ENCODE results near the gene FSD2. TPM values are rescaled to one million over a fixed set of nuclear protein-coding genes. Genes with fewer than 3 reads are reported as not detected.

Gene FSD2
- total and polyA plus RNA-seq, 2 donors (not counting 1 experiment from before 2014, with no cell fraction given), result not detected

- no peak overlapping the region for H3K4me2 ChIP-seq (replicated peaks; ENCODE audit: low read depth, low read length, poor library complexity, severe bottlenecking)
- no peak overlapping the region for H2AFZ ChIP-seq (ENCODE audit: insufficient read depth, low read depth, low read length, poor library complexity, severe bottlenecking)
- no peaks in the 10 kb centered on the region for H3K79me2 ChIP-seq (ENCODE audit: control insufficient read depth, insufficient read depth, low read length)
- CTCF ChIA-PET, result interaction anchor here (1.0 to 3.6 kb wide), 5 partner anchors 15 to 155 kb away, joined by 3 to 21 read pairs (median 6); partner anchors contain the start of gene RAMAC
- H3K9me3 Mint-ChIP-seq (ENCODE audit: insufficient read depth), result no peaks in the 10 kb centered on the region
- H3K4me3 ChIP-seq (ENCODE audit: control extremely low read depth in 1 of 5, extremely low read depth in 1 of 5, insufficient read depth in 1 of 5, low read depth in 2 of 5, low read length in 4 of 5), result no peak overlapping the region
- no peak for TF ChIP-seq CTCF (IDR thresholded peaks at IDR 0.05)
- no peak for TF ChIP-seq EZH2 (IDR thresholded peaks at IDR 0.05; ENCODE audit: borderline replicate concordance, insufficient read depth, low read depth, low read length, poor library complexity, severe bottlenecking)
- WGBS (ENCODE audit: insufficient coverage), result 98% methylated on average over 6 of the region's 9 CpGs
- intact Hi-C loops (cut with micrococcal nuclease), result loop anchor here (2.0 kb wide), 1 partner anchor 152 kb away; no protein-coding TSS in a partner anchor
- H3K27ac ChIP-seq (ENCODE audit: low read length in 2 of 2), result no peak overlapping the region
- POLR2A ChIA-PET, result no interaction called here
- H3K27me3 Mint-ChIP-seq, result no peaks in the 10 kb centered on the region
- DNase-seq (no peak), ATAC-seq (ENCODE audit: low read depth) (no peak)
- no peak overlapping the region for H3K9ac ChIP-seq (ENCODE audit: low read length)
- no peak overlapping the region for H3K27ac Mint-ChIP-seq
- no peaks in the 10 kb centered on the region for H3K27me3 ChIP-seq (replicated peaks in 1 of 4; ENCODE audit: control extremely low read depth in 1 of 4, control insufficient read depth in 3 of 4, insufficient read depth in 4 of 4, low read length in 3 of 4)
- H3K4me1 ChIP-seq (ENCODE audit: control insufficient read depth in 2 of 2, insufficient read depth in 2 of 2, low read length in 2 of 2), result peaks cover 14 to 30% of the 10 kb centered on the region in 2 donors
- H4K20me1 ChIP-seq (ENCODE audit: control insufficient read depth, insufficient read depth, low read length, poor library complexity, severe bottlenecking), result no peaks in the 10 kb centered on the region
- H3K4me1 Mint-ChIP-seq, result peaks cover 40% of the 10 kb centered on the region
- no peaks in the 10 kb centered on the region for H3K9me3 ChIP-seq (ENCODE audit: control extremely low read depth in 1 of 3, control insufficient read depth in 2 of 3, insufficient read depth in 1 of 3, low read length in 2 of 3)
- H3K4me3 Mint-ChIP-seq, result no peak overlapping the region
- H3K36me3 ChIP-seq (replicated peaks in 1 of 2; ENCODE audit: control extremely low read depth in 1 of 2, control insufficient read depth in 1 of 2, extremely low read depth in 1 of 2, insufficient read depth in 2 of 2, low read length in 1 of 2), result no peaks in the 10 kb centered on the region
Observed at GRCh38 chr15:82848241-82848993, 42.5 kb upstream of the FSD2 start.

GRCh38 chr15:82847703-82848102 is 41.8 kb upstream of the FSD2 start:
- Mint-ChIP-seq H3K4me1 (peaks cover 39% of the 10 kb centered on the region), H3K27me3 (no peaks in the 10 kb centered on the region), H3K4me3 (no peak overlapping the region), H3K27ac (no peak overlapping the region), H3K9me3 (ENCODE audit: insufficient read depth) (no peaks in the 10 kb centered on the region)
- intact Hi-C loops (cut with micrococcal nuclease), result loop anchor here (2.0 kb wide), 1 partner anchor 153 kb away; no protein-coding TSS in a partner anchor
- no peak for ATAC-seq (ENCODE audit: low read depth)
- no peak overlapping the region for H3K9ac ChIP-seq (ENCODE audit: low read length)
- POLR2A ChIA-PET, result no interaction called here
- no peak overlapping the region for H3K27ac ChIP-seq (ENCODE audit: low read length in 2 of 2)
- H4K20me1 ChIP-seq (ENCODE audit: control insufficient read depth, insufficient read depth, low read length, poor library complexity, severe bottlenecking), result no peaks in the 10 kb centered on the region
- H2AFZ ChIP-seq (ENCODE audit: insufficient read depth, low read depth, low read length, poor library complexity, severe bottlenecking), result no peak overlapping the region
- H3K4me3 ChIP-seq (ENCODE audit: control extremely low read depth in 1 of 5, extremely low read depth in 1 of 5, insufficient read depth in 1 of 5, low read depth in 2 of 5, low read length in 4 of 5), result no peak overlapping the region
- H3K79me2 ChIP-seq (ENCODE audit: control insufficient read depth, insufficient read depth, low read length), result no peaks in the 10 kb centered on the region
- peaks cover 16 to 25% of the 10 kb centered on the region in 2 donors for H3K4me1 ChIP-seq (ENCODE audit: control insufficient read depth in 2 of 2, insufficient read depth in 2 of 2, low read length in 2 of 2)
- 90% methylated on average over 8 of the region's 8 CpGs for WGBS (ENCODE audit: insufficient coverage)
- TF ChIP-seq EZH2 (IDR thresholded peaks at IDR 0.05; ENCODE audit: borderline replicate concordance, insufficient read depth, low read depth, low read length, poor library complexity, severe bottlenecking), result no peak
- no peak for TF ChIP-seq CTCF (IDR thresholded peaks at IDR 0.05)
- no peaks in the 10 kb centered on the region for H3K9me3 ChIP-seq (ENCODE audit: control extremely low read depth in 1 of 3, control insufficient read depth in 2 of 3, insufficient read depth in 1 of 3, low read length in 2 of 3)
- H3K36me3 ChIP-seq (replicated peaks in 1 of 2; ENCODE audit: control extremely low read depth in 1 of 2, control insufficient read depth in 1 of 2, extremely low read depth in 1 of 2, insufficient read depth in 2 of 2, low read length in 1 of 2), result no peaks in the 10 kb centered on the region
- DNase-seq, result no peak
- no peaks in the 10 kb centered on the region for H3K27me3 ChIP-seq (replicated peaks in 1 of 4; ENCODE audit: control extremely low read depth in 1 of 4, control insufficient read depth in 3 of 4, insufficient read depth in 4 of 4, low read length in 3 of 4)
- CTCF ChIA-PET, result interaction anchor here (1.0 to 3.0 kb wide), 2 partner anchors 148 to 153 kb away, joined by 3 to 21 read pairs; no protein-coding TSS in a partner anchor
- no peak overlapping the region for H3K4me2 ChIP-seq (replicated peaks; ENCODE audit: low read depth, low read length, poor library complexity, severe bottlenecking)

Data from B cell (primary cell).